HepG2 (cell line): ENCODE data around the gene CAVIN3. TPM values are rescaled to one million over a fixed set of nuclear protein-coding genes. Genes with fewer than 3 reads are reported as not detected.

Experiments used
- ARID3A ChIP-seq: IDR thresholded peaks from 2 replicates; pipeline ENCODE4 v1.6.1; 2012; ENCODE audit warnings: low read depth, low read length, improper control_type of control experiment
- ARNTL ChIP-seq: sonication (generic); formaldehyde crosslinking; IDR thresholded peaks from 2 replicates; pipeline ENCODE4 v1.4.0; 2020; ENCODE audit warnings: mild to moderate bottlenecking, missing genetic modification reagents
- CSRNP1 ChIP-seq: sonication (generic); formaldehyde crosslinking; IDR thresholded peaks from 2 replicates; pipeline ENCODE4 v1.8.1; 2023; ENCODE audit warnings: mild to moderate bottlenecking, missing genetic modification reagents
- GMEB2 ChIP-seq: IDR thresholded peaks from 2 replicates; pipeline ENCODE4 v1.6.1; 2016; ENCODE audit warnings: missing biosample characterization, missing genetic modification reagents, low read depth
- HMG20A ChIP-seq: IDR thresholded peaks from 2 replicates; pipeline ENCODE4 v1.6.1; 2016; ENCODE audit warnings: borderline replicate concordance
- KDM5B ChIP-seq: sonication (generic); formaldehyde crosslinking; IDR thresholded peaks from 2 replicates; pipeline ENCODE4 v1.4.0; 2020; ENCODE audit warnings: missing genetic modification reagents, mild to moderate bottlenecking, borderline replicate concordance
- KLF12 ChIP-seq: sonication (generic); formaldehyde crosslinking; IDR thresholded peaks from 2 replicates; pipeline ENCODE4 v1.4.0; 2020; ENCODE audit warnings: missing genetic modification reagents, borderline replicate concordance
- MTA3 ChIP-seq: sonication (generic); formaldehyde crosslinking; IDR thresholded peaks from 2 replicates; pipeline ENCODE4 v1.4.0; 2020; ENCODE audit warnings: missing genetic modification reagents
- NFIC ChIP-seq: IDR thresholded peaks from 2 replicates; pipeline ENCODE4 v1.6.1; 2012; ENCODE audit warnings: mild to moderate bottlenecking, low read length, inconsistent platforms
- NRL ChIP-seq: sonication (generic); formaldehyde crosslinking; IDR thresholded peaks from 2 replicates; pipeline ENCODE4 v1.5.0; 2020; ENCODE audit warnings: missing genetic modification reagents, mild to moderate bottlenecking, moderate library complexity, borderline replicate concordance
- PREB ChIP-seq: sonication (generic); formaldehyde crosslinking; IDR thresholded peaks from 2 replicates; pipeline ENCODE4 v1.4.0; 2020; ENCODE audit warnings: missing genetic modification reagents
- XBP1 ChIP-seq: sonication (generic); formaldehyde crosslinking; IDR thresholded peaks from 2 replicates; pipeline ENCODE4 v1.5.0; 2020; ENCODE audit warnings: missing genetic modification reagents
- YEATS2 ChIP-seq: sonication (generic); formaldehyde crosslinking; IDR thresholded peaks from 2 replicates; pipeline ENCODE4 v1.4.0; 2020; ENCODE audit warnings: missing genetic modification reagents, borderline replicate concordance
- ZNF10 ChIP-seq: sonication (generic); formaldehyde crosslinking; IDR thresholded peaks from 2 replicates; pipeline ENCODE4 v1.4.0; 2020; ENCODE audit warnings: mild to moderate bottlenecking, low read depth, missing genetic modification reagents, borderline replicate concordance
- ZNF121 ChIP-seq: sonication (generic); formaldehyde crosslinking; IDR thresholded peaks from 2 replicates; pipeline ENCODE4 v1.5.0; 2020; ENCODE audit warnings: mild to moderate bottlenecking, missing genetic modification reagents
- ZNF143 ChIP-seq: sonication (generic); formaldehyde crosslinking; IDR thresholded peaks from 2 replicates; pipeline ENCODE4 v1.4.0; 2020; ENCODE audit warnings: missing genetic modification reagents
- ZNF224 ChIP-seq: sonication (generic); formaldehyde crosslinking; IDR thresholded peaks from 2 replicates; pipeline ENCODE4 v1.5.0; 2020; ENCODE audit warnings: mild to moderate bottlenecking, missing genetic modification reagents
- ZNF337 ChIP-seq: sonication (generic); formaldehyde crosslinking; IDR thresholded peaks from 2 replicates; pipeline ENCODE4 v1.5.1; 2020; ENCODE audit warnings: missing genetic modification reagents, low read depth, mild to moderate bottlenecking, borderline replicate concordance
- ZNF460 ChIP-seq: sonication (generic); formaldehyde crosslinking; IDR thresholded peaks from 2 replicates; pipeline ENCODE4 v1.5.1; 2020; ENCODE audit warnings: missing genetic modification reagents, mild to moderate bottlenecking, borderline replicate concordance
- ZNF468 ChIP-seq: sonication (generic); formaldehyde crosslinking; IDR thresholded peaks from 2 replicates; pipeline ENCODE4 v1.8.0; 2022; ENCODE audit warnings: mild to moderate bottlenecking, moderate library complexity, missing genetic modification reagents
- ZNF513 ChIP-seq: sonication (generic); formaldehyde crosslinking; conservative IDR thresholded peaks from 2 replicates; pipeline ENCODE4 v1.5.0; 2020; ENCODE audit warnings: missing genetic modification reagents
- polyA plus RNA-seq, 8 experiments: library from polyadenylated mRNA; depleted of rRNA in 3 of 8; stranded (reverse) in 7 of 8; unstranded in 1 of 8; fragments of >200 nt; fragmentation: Illumina TruSeq in 4 of 8; extraction: Trizol in 4 of 8; gene quantifications; 2 replicates each; pipeline versions ENCODE4 v1.2.1 to v1.2.3, GENCODE V29; 2011 to 2016; ENCODE audit warnings: low read depth in 4 of 8, missing spikeins in 1 of 8, mixed read lengths in 1 of 8; ENCODE audit not compliant: insufficient read depth in 1 of 8
- total RNA-seq, 5 experiments: library from RNA; depleted of rRNA; stranded (reverse); fragments of >200 nt; fragmentation: Illumina TruSeq; extraction: Trizol; gene quantifications; 2 replicates each; pipeline ENCODE4 v1.2.3, GENCODE V29; 2016; ENCODE audit warnings: low read depth in 1 of 5

Gene CAVIN3
- total and polyA plus RNA-seq, 2 of the 13 experiments (the other 11 are each of a cell fraction or from before 2014, with no cell fraction given), result not detected

GRCh38 chr11:6353367-6353987 lies 33.2 kb upstream of the CAVIN3 start (continued):
- TF ChIP-seq PREB (no peak), ZNF468 (CRISPR knock-in tag) (no peak), ZNF10 (no peak), CSRNP1 (no peak), XBP1 (CRISPR knock-in tag) (no peak), ARNTL (CRISPR knock-in tag) (no peak), ZNF337 (CRISPR knock-in tag) (no peak), YEATS2 (peak; percentile 27; the same call in 1 of the 2 replicates), NFIC (peak; percentile 32; the same call in 1 of the 2 replicates), ARID3A (peak; percentile 75), ZNF121 (CRISPR knock-in tag) (no peak), HMG20A (CRISPR knock-in tag) (no peak; the same call in 1 of the 2 replicates), ZNF460 (no peak), KLF12 (no peak), KDM5B (no peak), ZNF224 (CRISPR knock-in tag) (no peak), ZNF513 (CRISPR knock-in tag) (no peak), NRL (no peak), GMEB2 (CRISPR knock-in tag) (no peak), MTA3 (CRISPR knock-in tag) (no peak), ZNF143 (CRISPR knock-in tag) (no peak)
